Activated naive CD4-positive, alpha-beta T cell treated with anti-CD3 and anti-CD28 coated beads for 36 hours (primary cell): ENCODE results near the gene TAX1BP3. TPM values are rescaled to one million over a fixed set of nuclear protein-coding genes. Genes with fewer than 3 reads are reported as not detected.

ENCODE experiments used
- CTCF ChIA-PET: fragments of 350-600 bp; sonication (Branson Sonifier 250); formaldehyde crosslinking; loops from one replicate; lab custom pipeline; 2021; ENCODE audit warnings: antibody characterized with exemption; lab: Charles Lee
- DNase-seq: peaks from one replicate; pipeline ENCODE4 v3.0.0-alpha.2; 2020
- H3K27ac Mint-ChIP-seq: one replicate; pipeline ENCODE4 v1.8.0; 2021; ENCODE audit warnings: mild to moderate bottlenecking, mixed read lengths
- H3K27me3 Mint-ChIP-seq: one replicate; pipeline ENCODE4 v1.8.0; 2021; ENCODE audit warnings: low read depth, mixed read lengths
- H3K36me3 Mint-ChIP-seq: one replicate; pipeline ENCODE4 v1.8.0; 2021; ENCODE audit warnings: low read depth, mixed read lengths
- H3K4me1 Mint-ChIP-seq: one replicate; pipeline ENCODE4 v1.8.0; 2021; ENCODE audit warnings: low read depth, mixed read lengths
- H3K4me3 Mint-ChIP-seq: one replicate; pipeline ENCODE4 v1.8.0; 2021; ENCODE audit warnings: mild to moderate bottlenecking, moderate library complexity, mixed read lengths
- H3K9me3 Mint-ChIP-seq: one replicate; pipeline ENCODE4 v1.8.0; 2021; ENCODE audit warnings: mixed read lengths
- intact Hi-C: fragments of 100-400 bp; cut with micrococcal nuclease; formaldehyde crosslinking; loops from one replicate; pipeline ENCODE4 v1.15.1; 2023
- total RNA-seq, 2 experiments: library from RNA; stranded (reverse); gene quantifications; one replicate each; pipeline ENCODE4 v1.2.3, GENCODE V29; 2021

Gene TAX1BP3
- total RNA-seq, 2 experiments from 2014 or later = 17.7 to 19.3 TPM

DNA sequence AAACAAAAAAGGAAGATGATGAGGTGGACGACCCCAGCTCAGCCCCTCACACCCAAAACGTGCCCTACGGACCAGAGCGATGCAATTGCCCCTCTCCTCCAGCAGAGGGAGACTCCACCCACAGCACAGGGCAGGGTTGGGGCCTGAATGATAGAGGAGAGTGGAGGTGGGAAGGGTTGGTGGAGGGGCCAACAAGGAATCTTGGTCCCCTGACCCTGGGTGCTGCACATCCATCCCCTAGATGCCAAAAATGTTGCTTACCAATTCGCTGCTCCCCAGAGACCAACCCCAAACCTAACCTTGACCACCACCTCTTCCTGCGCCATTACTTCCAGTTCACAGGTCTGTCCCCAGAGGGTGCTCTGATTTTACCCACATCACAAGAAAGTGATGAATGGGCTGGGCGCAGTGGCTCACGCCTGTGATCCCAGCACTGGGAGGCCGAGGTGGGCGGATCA is 14.7 kb upstream of the TAX1BP3 start:
- CTCF ChIA-PET = interaction anchor here (0.6 to 2.7 kb wide), 24 partner anchors 9 to 1333 kb away, joined by 3 to 27 read pairs (median 4); partner anchors contain the start of genes HASPIN and P2RX5
- Mint-ChIP-seq H3K27me3 (no peaks in the 10 kb centered on the region), H3K27ac (no peak overlapping the region), H3K4me3 (no peak overlapping the region), H3K4me1 (peaks cover 7% of the 10 kb centered on the region), H3K9me3 (no peaks in the 10 kb centered on the region), H3K36me3 (peaks cover 7% of the 10 kb centered on the region)
- peak; percentile 72 for DNase-seq
- intact Hi-C loops = loop anchor here (2.0 to 5.0 kb wide), 4 partner anchors 40 to 164 kb away; partner anchors contain the start of genes HASPIN and NCBP3

DNA sequence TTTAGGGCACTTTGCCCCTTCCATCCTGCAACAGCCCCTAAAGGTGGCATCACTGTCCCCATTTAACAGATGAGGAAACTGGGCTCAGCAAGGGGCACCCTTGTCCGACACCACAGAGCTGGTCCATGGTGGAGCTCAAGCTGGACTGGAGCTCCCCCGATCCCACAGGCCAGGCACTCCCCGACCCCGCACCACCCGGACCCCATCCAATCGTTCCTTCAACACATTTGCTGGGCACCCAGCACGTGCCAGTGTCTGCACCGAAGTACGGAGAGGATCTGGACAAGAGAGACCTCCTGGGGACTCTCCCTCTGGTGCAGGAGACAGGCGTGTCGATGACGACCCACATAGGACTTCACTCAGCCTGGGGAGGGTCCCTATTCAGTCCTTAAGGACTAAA is 13.7 kb upstream of the TAX1BP3 start:
- intact Hi-C loops = loop anchor here (2.0 to 5.0 kb wide), 4 partner anchors 41 to 165 kb away; partner anchors contain the start of genes HASPIN and NCBP3
- no peak overlapping the region for H3K4me3 Mint-ChIP-seq
- DNase-seq = no peak
- no peak overlapping the region for H3K27ac Mint-ChIP-seq
- H3K4me1 Mint-ChIP-seq = peaks cover 7% of the 10 kb centered on the region
- CTCF ChIA-PET = interaction anchor here (0.6 to 2.7 kb wide), 9 partner anchors 18 to 147 kb away, joined by 4 to 27 read pairs (median 5); partner anchors contain the start of gene HASPIN
- H3K36me3 Mint-ChIP-seq = peaks cover 7% of the 10 kb centered on the region
- no peaks in the 10 kb centered on the region for H3K27me3 Mint-ChIP-seq
- no peaks in the 10 kb centered on the region for H3K9me3 Mint-ChIP-seq

DNA sequence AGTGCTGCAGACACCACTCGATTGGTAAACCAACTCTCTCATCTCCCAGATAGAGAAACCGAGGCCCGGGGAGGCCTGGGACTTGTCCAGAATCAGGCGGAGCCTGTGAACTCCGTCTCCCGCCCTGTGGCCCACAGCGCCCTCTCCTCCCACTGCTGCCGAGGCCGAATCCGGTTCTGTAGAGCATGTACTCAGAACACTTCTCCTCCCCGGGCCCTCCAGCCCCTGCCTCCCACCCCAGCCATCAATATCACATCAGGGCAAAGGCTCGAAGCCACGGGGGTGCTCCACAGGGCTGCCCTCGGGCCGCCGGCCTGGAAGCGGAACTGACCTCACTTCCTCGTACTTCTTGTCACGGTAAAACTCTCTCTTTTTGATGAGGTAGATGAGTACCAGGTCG is 13.2 kb upstream of the TAX1BP3 start:
- intact Hi-C loops = loop anchor here (5.0 kb wide), 1 partner anchor 166 kb away; the partner anchor contains the start of gene NCBP3
- H3K27ac Mint-ChIP-seq = no peak overlapping the region

DNA sequence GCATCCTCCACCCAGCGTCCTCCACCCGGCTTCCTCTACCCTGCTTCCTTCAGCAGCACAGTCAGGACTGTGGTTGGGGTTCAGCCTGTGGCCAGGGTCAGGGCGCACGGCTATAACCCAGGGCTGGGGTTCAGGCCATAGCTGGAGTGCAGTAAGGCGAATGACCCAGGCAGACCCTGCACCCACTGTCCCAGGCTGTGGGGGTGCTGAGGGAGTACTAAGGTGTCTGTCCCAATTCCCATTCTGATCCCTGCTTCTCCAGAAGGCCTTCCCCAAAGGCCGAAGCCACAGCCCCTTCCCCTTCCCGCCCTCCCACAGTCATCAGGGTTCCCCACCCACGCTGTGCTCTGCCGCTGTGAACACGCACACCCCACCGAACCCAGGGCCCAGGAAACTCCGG is 12.7 kb upstream of the TAX1BP3 start:
- DNase-seq = no peak
- CTCF ChIA-PET = no interaction called here
- intact Hi-C loops = loop anchor here (5.0 kb wide), 1 partner anchor 166 kb away; the partner anchor contains the start of gene NCBP3
- Mint-ChIP-seq H3K9me3 (no peaks in the 10 kb centered on the region), H3K4me3 (no peak overlapping the region), H3K36me3 (peaks cover 7% of the 10 kb centered on the region), H3K27me3 (no peaks in the 10 kb centered on the region), H3K27ac (no peak overlapping the region), H3K4me1 (peaks cover 7% of the 10 kb centered on the region)

More for the DNA sequence above, 13.2 kb upstream of the TAX1BP3 start:
- Mint-ChIP-seq H3K4me1 (peaks cover 7% of the 10 kb centered on the region), H3K36me3 (peaks cover 7% of the 10 kb centered on the region), H3K9me3 (no peaks in the 10 kb centered on the region), H3K27me3 (no peaks in the 10 kb centered on the region), H3K4me3 (no peak overlapping the region)
- CTCF ChIA-PET = interaction anchor here (1.4 to 2.7 kb wide), 2 partner anchors 48 to 57 kb away, joined by 4 to 27 read pairs; no protein-coding TSS in a partner anchor
- no peak for DNase-seq

DNA sequence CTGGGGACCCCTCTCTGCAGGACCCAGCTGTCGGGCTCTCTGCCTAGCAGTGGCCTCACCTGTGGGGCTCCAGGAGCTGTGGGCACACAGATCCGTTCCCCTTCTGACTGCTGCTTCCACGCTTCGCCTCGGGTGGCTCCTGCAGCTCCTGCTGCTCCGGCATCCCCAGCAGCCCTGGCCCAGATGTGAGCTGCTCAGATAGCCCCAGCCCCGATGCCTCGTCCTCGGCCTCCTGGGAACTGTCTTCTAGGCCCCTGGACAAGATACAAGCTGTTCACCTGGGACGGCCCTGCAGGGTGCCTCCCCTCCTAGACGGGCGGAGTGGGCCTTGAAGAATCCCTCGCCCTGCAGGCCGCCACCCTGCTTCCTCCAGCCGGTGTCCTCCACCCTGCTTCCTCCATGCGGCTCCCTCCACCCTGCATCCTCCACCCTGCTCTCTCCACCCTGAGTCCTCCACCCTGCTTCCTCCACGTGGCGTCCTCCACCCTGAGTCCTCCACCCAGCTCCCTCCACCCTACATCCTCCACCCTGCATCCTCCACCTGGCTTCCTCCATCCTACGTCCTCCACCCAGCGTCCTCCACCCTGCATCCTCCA is 11.3 kb upstream of the TAX1BP3 start:
- H3K36me3 Mint-ChIP-seq = peaks cover 9% of the 10 kb centered on the region
- H3K9me3 Mint-ChIP-seq = no peaks in the 10 kb centered on the region
- no peak for DNase-seq
- CTCF ChIA-PET = interaction anchor here (1.0 kb wide), 1 partner anchor 31 kb away, joined by 3 read pairs; no protein-coding TSS in a partner anchor
- no peak overlapping the region for H3K4me3 Mint-ChIP-seq
- H3K4me1 Mint-ChIP-seq = peaks cover 7% of the 10 kb centered on the region
- no peaks in the 10 kb centered on the region for H3K27me3 Mint-ChIP-seq
- intact Hi-C loops = loop anchor here (5.0 kb wide), 1 partner anchor 168 kb away; the partner anchor contains the start of gene NCBP3
- no peak overlapping the region for H3K27ac Mint-ChIP-seq

DNA sequence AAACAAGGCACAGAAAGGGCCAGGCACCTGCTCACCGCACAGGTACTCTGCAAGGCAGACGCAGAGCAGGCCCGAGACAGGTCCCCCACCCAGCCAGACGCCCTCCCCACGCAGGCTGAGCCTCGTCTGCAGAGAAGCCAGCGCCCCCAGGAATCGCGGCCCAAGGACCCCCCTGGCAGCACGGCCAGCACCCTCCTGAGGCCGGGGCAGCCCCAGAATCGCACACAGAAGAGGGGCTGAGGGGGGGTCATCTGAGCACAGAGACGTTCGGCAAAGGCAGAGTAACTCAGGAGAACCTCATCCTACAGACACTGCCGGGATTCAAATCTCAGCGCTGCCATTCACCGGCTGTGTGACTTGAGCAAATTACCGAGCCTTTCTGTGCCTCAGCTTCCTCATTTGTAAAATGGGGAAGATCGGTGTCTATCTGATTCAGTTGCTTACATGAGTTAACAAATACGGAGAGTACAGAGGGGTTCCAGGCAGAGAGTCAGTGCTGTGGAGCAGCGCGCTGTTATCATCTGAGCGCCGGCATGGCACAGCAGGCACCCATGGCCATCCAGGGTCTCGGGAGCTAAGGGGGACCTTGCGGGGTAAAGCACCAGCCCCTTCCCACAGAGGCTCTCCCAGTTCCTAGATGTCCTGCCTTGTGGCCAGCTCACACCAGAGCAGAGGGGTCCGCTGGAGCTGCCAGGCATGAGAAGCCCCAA is 10.6 kb upstream of the TAX1BP3 start:
- intact Hi-C loops = no loop called here
- no peak for DNase-seq
- no peak overlapping the region for H3K27ac Mint-ChIP-seq
- H3K36me3 Mint-ChIP-seq = peaks cover 9% of the 10 kb centered on the region
- H3K4me1 Mint-ChIP-seq = peaks cover 7% of the 10 kb centered on the region
- H3K27me3 Mint-ChIP-seq = no peaks in the 10 kb centered on the region
- no peak overlapping the region for H3K4me3 Mint-ChIP-seq
- H3K9me3 Mint-ChIP-seq = no peaks in the 10 kb centered on the region
- CTCF ChIA-PET = interaction anchor here (1.0 kb wide), 1 partner anchor 32 kb away, joined by 3 read pairs; no protein-coding TSS in a partner anchor

DNA sequence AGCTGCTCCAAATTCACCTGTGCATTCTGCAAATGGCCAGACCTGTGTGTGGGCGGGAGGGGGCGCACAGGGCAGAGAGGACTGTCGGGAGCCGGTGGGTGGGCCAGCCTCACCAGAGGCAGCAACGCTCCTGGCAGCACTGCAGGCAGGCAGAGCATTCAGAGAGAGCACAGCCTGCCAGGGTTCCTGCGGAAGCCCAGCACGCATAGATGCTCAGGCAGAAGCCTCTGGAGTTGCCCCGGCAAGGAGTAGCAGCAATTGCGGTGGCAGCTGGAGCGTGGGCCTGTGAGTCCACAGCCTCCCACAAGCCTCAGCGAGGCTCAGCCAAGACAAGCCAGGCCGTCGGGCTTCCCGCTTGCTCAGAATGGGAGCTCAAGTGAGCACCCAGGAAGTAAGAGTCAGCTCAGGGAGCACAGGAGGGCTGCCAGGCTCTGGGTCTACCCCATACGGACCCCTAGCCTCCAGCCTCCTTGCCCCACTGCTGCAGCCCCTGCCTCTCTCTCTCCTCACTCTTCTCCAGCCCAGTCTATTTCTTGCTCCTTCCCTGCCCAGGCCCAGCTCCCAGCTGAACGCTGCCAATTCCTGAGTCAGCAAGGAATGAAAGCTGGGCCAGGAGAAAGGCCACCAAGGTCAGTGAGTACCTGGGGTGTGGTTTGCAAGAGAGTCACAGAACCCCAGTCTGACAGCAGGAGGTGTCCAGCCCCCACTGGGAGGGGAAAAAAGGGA is 9.9 kb upstream of the TAX1BP3 start:
- no peak for DNase-seq
- intact Hi-C loops = no loop called here
- H3K4me1 Mint-ChIP-seq = peaks cover 6% of the 10 kb centered on the region
- H3K36me3 Mint-ChIP-seq = peaks cover 9% of the 10 kb centered on the region
- no peak overlapping the region for H3K4me3 Mint-ChIP-seq
- H3K27me3 Mint-ChIP-seq = no peaks in the 10 kb centered on the region
- CTCF ChIA-PET = no interaction called here
- H3K9me3 Mint-ChIP-seq = no peaks in the 10 kb centered on the region
- no peak overlapping the region for H3K27ac Mint-ChIP-seq

DNA sequence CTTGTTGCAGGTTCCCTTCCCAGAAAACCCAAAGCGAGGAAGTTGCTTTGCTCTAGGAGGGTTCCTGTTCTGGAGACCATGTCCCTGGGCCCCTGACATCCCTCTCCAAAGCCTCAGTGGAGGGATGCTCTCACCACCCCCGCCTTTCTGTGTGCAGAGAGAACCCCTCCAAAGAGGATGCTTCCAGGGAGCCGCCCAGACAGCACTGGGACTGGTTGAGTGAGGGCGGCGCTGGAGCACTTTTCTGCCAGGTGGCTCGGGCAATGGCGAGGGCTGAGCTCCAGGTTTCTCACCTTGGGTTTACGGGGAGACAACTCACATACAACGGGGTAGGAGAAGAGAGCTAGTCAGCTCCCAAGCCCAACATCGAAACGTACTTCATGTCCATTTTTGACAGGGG is 7.5 kb upstream of the TAX1BP3 start:
- CTCF ChIA-PET = no interaction called here
- H3K9me3 Mint-ChIP-seq = no peaks in the 10 kb centered on the region
- no peak overlapping the region for H3K4me3 Mint-ChIP-seq
- H3K36me3 Mint-ChIP-seq = peaks cover 3% of the 10 kb centered on the region
- no peak overlapping the region for H3K27ac Mint-ChIP-seq
- DNase-seq = no peak
- intact Hi-C loops = no loop called here
- peaks cover under 1% of the 10 kb centered on the region for H3K4me1 Mint-ChIP-seq
- no peaks in the 10 kb centered on the region for H3K27me3 Mint-ChIP-seq

DNA sequence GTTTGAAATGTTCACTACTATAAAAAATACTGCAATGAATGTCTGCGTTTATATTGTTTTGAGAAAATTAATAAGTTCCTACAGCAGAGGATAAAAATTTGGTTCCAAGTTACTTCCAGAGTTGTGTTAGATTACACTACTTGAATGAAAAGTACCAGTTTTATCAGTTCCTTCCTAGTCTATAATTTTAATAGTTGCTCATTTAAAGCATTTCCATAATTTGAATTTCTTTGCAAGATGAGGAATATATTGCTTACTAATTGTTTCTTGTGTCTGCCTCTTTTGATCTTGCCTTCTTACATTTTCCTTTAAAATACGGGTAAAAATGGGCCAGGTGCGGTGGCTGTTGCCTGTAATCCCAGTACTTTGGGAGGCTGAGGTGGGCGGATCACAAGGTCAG is 4.2 kb upstream of the TAX1BP3 start:
- H3K27me3 Mint-ChIP-seq = no peaks in the 10 kb centered on the region
- peaks cover 12% of the 10 kb centered on the region for H3K4me1 Mint-ChIP-seq
- no peak overlapping the region for H3K27ac Mint-ChIP-seq
- intact Hi-C loops = no loop called here
- H3K36me3 Mint-ChIP-seq = peaks cover 6% of the 10 kb centered on the region
- CTCF ChIA-PET = interaction anchor here (0.8 kb wide), 1 partner anchor 10 kb away, joined by 3 read pairs; no protein-coding TSS in a partner anchor
- DNase-seq = no peak
- no peaks in the 10 kb centered on the region for H3K9me3 Mint-ChIP-seq
- no peak overlapping the region for H3K4me3 Mint-ChIP-seq

DNA sequence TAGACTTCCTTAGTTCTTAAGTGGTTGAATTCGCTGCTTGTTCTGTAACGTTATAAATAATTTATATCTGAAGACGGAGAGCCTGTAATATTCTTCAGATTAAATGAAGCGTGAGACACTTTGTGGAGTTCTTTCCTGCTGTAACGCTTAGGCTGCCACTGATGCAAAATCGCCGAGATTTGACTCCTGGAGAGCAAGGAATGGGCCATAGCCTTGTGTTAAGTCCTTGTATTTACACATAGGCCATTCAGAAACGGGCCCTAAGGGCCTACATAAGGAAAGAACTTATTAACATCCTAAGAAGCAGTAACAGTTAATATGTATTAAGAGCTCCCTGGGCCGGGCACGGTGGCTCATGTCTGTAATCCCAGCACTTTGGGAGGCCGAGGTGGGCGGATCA is 1.2 kb upstream of the TAX1BP3 start:
- CTCF ChIA-PET = no interaction called here
- no peaks in the 10 kb centered on the region for H3K27me3 Mint-ChIP-seq
- intact Hi-C loops = loop anchor here (2.0 to 5.0 kb wide), 2 partner anchors 53 to 1077 kb away; partner anchors contain the start of genes HASPIN and PAFAH1B1

DNA sequence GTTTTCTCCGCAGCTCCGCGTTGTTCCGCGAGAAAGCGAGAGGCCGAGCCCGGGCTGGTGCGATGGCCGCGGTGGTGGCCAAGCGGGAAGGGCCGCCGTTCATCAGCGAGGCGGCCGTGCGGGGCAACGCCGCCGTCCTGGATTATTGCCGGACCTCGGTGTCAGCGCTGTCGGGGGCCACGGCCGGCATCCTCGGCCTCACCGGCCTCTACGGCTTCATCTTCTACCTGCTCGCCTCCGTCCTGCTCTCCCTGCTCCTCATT is 638 bp upstream of the TAX1BP3 start:
- H3K27me3 Mint-ChIP-seq = no peaks in the 10 kb centered on the region
- peak overlapping the region; percentile 93 for H3K4me3 Mint-ChIP-seq
- CTCF ChIA-PET = no interaction called here
- peaks cover 14% of the 10 kb centered on the region for H3K4me1 Mint-ChIP-seq
- no peaks in the 10 kb centered on the region for H3K9me3 Mint-ChIP-seq
- no peak for DNase-seq
- intact Hi-C loops = loop anchor here (2.0 to 5.0 kb wide), 2 partner anchors 54 to 1077 kb away; partner anchors contain the start of genes HASPIN and PAFAH1B1
- peaks cover 5% of the 10 kb centered on the region for H3K36me3 Mint-ChIP-seq
- peak overlapping the region; percentile 79 for H3K27ac Mint-ChIP-seq

More for the DNA sequence above, 1.2 kb upstream of the TAX1BP3 start:
- peaks cover 14% of the 10 kb centered on the region for H3K4me1 Mint-ChIP-seq
- peak overlapping the region; percentile 93 for H3K4me3 Mint-ChIP-seq
- no peaks in the 10 kb centered on the region for H3K9me3 Mint-ChIP-seq
- peaks cover 5% of the 10 kb centered on the region for H3K36me3 Mint-ChIP-seq
- H3K27ac Mint-ChIP-seq = peak overlapping the region; percentile 79
- no peak for DNase-seq
